ENCODE data around the gene TMPRSS6.

The TMPRSS6 gene

DNA sequence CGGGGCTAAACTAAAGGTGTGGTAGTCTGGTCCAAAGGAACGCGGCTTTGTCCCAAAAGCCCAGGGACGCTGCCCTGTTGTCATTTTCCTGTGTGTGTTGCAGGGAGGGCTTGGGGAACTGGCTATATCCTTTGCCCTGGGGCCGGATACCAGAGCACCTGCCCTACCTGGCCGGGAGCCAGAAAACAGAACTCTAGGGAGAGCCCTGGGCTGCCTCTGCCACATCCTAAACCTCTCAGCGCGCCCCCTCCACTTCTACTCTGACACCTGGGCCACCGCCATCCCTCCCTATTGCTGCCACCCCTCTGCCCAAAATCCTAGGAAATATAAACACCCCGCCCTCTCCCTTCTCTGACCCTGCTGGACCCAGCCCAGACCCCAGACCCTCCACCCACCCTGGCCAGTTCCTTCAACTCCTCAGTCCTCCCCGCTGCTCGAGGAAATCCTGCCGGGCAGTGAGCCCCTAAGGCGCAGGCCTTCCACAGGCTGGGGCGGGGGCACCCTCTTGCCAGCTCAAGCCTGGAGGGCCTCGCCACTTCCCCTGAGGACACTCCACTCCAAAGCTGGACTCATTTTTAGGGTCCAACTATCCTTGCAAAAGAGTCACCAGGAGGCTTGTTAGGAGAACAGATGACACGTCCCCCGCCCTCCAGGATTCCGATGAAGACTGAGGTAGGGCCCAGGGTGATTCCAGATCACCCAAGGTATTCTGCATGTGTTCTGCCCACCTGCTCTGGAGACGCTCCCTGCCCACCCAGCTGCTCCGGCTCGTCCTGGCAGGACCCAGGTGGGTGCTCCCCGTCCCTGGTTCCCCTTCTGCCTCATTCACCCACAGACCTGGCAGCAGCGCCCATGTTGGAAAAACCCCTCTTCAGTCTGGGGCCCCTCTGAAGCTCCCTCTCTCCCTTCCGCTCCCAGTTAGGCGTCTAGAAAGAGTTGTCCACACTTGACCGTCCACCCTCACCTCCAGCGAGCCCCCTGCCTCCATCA is 45.8 kb downstream of the TMPRSS6 start:
- DNase-seq: no peak

DNA sequence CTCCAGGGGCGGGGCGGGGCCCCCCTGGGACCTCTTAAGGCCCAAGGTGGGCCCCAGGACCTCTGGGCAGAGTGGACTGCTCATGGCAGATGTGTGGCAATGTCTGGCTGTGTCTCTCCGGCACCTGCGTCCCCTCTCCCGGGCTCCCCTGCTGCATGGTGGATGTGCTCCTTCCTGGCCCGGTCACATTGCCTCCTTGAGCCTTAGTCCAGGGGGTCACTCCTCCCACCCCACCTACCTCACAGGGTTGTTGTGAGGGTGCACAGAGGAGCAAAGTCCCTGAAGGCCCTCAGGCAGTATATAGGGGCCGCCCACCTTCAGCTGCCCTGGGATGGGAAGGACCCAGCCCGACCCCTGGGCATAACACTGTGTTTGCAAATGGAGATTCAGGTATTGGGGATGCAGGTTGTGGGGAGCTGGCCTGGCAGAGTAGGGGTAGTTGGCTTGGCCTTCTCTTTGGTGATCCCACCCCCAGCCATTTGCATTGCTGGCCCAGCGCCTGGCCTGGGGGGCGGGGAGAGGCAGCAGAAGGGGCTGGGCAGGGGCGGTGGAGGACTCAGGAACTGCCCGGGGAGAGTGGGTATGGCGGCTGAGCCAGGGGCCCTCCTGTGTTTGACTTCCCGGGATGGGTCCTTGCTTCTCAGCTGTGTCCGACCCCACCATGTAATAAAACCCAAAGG is 46.7 kb downstream of the TMPRSS6 start:
- no peak for DNase-seq

DNA sequence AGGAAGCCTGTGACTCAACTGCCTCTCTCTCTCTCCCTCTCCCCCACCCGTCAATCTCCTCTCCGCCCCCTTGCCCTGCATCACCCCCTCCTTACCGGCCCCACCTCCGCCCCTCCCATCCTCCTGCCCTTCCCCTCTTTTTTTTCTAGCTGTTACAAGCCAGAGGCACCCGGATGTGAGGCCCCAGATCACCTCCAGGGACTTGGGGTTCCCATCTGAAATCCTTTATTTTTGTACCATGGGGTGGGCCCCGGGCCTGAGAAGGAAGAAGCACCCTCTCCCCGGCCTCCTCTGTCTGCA is 47.2 kb downstream of the TMPRSS6 start:
- no peak for DNase-seq

DNA sequence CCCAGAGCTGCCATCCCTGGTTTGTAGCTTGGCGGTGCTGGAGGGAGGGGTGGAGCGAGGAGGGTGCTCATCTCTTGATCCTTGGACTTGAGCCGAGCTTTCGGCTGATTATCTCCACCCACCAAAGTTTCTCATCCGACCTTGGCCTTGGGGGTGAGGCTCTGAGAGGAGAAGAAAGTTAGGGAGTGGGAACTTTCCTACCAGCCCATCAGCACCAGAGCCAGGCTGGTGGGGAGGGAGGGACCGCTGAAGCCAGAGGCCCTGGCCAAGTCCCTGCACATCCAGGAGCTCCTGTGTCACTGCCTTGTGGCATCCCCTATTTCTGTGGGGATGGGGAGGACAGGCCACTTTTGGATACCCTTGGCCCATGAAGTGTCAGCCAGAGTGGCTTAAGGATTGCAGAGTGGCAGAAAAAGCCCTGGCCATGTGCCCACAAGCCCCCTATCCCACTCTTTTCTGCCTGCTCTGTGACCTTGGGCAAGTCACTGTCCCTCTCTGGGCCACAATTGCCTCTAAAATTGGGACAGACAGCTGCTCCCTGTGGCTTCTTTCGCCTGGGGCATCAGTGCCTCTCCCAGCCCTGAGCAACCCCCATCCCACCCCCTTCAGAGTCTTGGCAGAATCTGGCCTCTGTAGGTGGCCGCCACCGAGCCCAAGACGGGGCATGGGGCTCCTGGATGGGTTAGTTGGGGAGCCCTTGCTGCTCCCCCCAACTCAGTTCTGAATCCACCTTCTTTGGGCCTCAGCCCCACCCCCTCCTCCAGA is 47.7 kb downstream of the TMPRSS6 start:
- no peak for DNase-seq

- no peak for DNase-seq
These were observed 48.5 kb downstream of the TMPRSS6 start for GRCh38 chr22:37060801-37061610.

DNA sequence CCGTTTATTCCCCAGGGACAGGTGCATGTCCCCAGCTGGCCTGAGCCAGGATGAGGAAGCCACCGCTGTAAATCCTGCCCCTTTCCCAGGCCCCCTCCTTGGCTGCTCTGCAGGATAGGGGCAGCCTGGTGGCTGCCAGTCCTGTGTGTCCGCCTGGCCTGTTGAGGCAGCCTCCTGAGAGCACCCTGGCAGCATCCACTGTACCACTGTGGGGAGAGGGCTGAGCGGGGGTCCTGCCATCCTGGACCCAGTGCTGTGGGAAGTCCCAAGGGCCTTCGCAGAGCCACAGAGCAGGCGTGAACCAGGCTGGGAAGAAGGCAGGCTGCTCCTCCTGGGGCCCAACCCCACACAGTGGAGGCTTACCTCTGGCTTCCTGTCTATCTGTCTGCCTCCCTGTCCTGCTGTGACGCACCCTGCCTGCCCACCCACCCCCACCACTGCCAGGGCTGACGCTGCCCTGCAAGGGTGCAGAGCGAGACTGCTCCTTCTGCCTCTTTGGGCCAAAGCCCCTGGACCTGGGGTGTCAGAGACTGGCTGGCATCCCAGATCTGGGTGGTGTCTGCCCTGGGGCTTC is 49.5 kb downstream of the TMPRSS6 start:
- DNase-seq: no peak

DNA sequence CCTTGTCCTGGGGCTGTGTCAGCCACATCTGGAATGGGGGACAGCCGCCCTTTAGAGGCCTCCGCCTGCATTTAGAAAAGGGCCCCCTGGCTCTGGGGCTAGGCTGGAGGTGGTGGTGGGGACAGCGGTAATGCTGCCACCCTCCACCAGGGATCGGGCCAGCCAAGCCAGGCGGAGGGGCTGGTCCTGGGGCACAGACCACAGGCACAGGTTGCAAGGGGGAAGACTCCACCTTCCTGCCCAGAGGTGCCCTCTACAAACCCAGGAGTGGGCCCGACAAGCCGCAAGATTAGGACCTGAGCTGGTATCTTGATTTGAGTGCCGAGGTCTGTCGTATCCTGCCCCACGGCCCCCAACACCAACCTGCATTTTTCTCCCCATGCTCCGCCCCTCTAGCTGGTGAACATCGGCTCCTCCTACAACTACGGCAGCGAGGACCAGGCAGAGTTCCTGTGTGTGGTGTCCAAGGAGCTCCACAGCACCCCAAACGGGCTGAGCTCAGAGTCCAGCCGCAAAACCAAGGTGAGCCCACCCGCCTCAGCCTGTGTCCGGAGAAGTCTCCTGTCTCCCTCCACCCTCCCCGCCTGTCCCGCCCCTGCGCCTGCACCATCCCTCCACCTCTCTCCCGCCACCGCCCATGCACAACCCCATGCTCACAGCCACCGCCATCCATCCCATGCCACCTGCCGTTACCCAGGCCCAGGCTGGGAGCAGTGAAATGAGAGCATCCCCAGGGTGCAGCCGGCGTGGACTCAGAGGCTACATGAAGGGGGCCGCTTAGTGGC is 50.4 kb downstream of the TMPRSS6 start:
- no peak for DNase-seq

GRCh38 chr22:37057796-37058510 is 51.6 kb downstream of the TMPRSS6 start:
- DNase-seq: no peak

DNA sequence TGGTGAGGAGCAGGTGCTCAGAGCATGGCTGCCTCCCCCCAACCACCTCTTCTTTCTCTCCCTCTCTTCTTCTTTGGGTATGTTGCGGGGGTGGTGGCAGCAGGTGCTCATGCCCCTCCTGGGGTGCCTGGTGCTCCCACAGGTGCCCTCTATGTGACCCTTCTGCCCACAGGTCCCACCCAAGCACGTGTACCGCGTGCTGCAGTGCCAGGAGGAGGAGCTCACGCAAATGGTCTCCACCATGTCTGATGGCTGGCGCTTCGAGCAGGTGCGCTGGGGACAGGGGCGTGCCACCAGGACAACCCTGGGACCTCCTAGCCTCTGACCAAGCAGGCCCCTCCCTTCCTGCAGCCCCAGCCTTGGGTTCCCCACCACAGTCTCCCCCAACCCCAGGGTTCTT is 52.3 kb downstream of the TMPRSS6 start:
- no peak for DNase-seq

GRCh38 chr22:37056246-37056645 is 53.3 kb downstream of the TMPRSS6 start:
- DNase-seq: no peak

- no peak for DNase-seq
These were observed 54.7 kb downstream of the TMPRSS6 start for GRCh38 chr22:37054600-37055365.

DNA sequence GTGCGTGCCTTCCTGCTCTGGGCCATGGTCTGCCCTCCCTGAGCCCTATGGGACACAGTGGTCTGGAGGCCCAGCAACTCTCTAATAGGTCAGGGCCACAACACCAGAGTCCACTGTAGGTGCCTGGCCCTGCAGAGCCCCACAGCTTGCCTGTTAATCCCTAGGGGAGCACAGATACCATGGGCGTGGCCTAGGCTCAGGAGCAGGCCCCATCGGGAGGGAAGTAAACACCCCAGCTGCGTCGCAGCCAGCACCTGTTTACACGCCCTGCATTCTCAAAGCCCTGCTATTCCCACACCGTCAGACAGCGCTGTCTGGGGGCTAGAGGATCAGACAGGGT is 55.5 kb downstream of the TMPRSS6 start:
- no peak for DNase-seq

GRCh38 chr22:37053310-37054055 is 56.0 kb downstream of the TMPRSS6 start:
- no peak for DNase-seq

DNA sequence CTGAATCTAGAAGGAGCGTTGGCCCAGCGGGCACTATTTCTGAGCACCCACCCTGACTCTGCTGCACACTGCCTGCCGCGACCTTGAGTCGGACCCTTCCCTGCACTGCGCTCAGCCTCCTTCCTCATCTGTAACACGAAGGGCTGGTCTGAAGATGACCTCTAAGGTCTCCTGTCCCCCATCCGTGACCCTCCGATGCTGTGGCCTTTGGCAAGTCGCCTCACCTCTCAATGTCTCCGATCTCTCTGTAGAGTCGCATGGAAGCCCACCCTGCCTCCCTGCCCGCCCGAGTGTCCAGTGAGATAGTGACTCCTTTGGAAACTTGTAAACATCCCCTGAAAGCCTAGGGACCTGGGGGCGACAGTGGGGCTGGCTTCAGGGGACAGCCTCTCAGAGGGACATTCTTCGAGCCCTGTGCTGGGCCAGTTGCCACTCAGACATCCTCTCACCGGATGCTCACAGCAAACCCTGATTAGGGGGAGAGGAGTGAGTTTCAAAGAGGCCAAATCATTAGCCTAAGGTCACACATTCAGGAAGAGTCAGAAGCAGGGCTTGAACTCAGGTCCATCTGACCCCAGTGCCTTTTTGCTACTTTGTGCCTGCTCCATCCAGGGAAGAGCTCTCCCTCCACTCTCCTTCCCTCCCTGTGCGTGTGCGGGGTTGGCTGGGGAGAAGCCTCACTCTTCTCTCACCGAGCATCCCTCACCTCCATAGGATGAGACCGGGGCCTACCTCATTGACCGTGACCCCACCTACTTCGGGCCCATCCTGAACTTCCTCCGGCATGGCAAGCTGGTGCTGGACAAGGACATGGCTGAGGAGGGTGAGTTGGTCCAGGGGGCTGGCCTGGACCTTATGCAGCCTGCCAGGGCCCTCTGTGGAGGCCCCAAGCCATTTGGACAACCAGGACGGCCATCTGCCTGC is 56.9 kb downstream of the TMPRSS6 start:
- no peak for DNase-seq

DNA sequence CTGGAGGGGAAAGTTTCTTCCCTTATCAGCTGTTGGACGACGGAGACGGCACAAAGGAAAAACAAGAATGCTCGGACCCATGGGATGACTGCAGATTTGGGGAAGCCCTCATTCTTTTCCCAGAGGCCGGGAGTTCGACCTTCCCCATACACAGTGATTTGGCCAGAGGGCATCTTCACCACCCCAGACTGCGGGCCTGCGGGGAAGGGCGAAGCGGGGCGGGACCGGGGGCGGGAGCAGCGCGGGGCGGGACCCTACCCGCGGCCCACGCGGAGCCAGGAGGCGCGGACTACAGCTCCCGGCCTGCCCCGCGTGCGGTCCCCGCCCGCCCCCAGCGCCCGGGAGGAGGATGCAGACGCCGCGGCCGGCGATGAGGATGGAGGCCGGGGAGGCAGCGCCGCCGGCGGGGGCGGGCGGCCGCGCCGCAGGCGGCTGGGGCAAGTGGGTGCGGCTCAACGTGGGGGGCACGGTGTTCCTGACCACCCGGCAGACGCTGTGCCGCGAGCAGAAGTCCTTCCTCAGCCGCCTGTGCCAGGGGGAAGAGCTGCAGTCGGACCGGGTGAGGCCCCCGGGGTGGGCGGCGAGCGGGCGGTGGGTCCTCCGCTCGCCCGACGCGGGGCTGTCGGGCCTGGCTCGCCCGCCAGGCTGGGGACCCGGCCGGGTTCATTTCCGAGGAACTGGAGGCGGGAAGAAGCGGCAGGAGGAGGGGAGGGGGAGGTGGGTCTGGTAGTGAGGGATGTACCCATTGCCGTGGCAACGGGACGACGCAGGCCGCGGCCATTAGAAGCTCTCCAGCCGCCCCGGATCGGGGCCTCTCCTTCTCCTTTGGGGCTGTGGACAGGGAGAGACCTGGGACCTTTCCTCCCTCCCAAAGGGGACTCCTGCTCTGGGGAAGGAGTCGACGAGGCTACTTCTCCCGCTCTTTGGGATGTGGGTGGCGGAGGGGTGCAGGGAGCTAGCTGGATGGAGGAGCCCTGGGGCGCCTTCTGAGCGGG is 57.8 kb downstream of the TMPRSS6 start, which contains the start of gene KCTD17:
Gene KCTD17 (plus strand): TSS at position 352 of the 995 bp plus-strand sequence. CDS start 19 bp downstream, at position 371.
- peak; percentile 75 for DNase-seq

GRCh38 chr22:37050913-37051312 is 58.6 kb downstream of the TMPRSS6 start:
- no peak for DNase-seq

DNA sequence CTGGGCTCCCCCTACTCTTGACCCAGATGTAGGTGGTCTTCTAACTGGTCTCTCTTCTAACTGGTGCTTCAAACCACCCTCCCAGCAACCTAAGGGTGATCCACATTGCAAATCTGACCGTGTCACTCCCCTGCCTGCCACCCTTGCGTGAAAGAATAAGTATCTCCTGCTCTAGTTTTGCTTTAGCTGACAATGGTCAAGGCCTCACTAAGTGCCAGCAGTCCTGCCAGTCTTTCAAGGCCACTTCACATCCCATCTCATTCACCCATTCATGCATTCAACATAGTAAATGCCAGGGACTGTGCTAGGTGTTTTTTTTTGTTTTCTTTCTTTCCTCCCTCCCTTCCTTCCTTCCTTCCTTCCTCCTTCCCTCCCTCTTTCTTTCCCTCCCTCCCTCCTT is 60.3 kb downstream of the TMPRSS6 start:
- no peak for DNase-seq

Data from CD4-positive, alpha-beta T cell treated with Interferon gamma for 1 hour (primary cell).